Measurements from ENCODE around the gene CASZ1.

DNA sequence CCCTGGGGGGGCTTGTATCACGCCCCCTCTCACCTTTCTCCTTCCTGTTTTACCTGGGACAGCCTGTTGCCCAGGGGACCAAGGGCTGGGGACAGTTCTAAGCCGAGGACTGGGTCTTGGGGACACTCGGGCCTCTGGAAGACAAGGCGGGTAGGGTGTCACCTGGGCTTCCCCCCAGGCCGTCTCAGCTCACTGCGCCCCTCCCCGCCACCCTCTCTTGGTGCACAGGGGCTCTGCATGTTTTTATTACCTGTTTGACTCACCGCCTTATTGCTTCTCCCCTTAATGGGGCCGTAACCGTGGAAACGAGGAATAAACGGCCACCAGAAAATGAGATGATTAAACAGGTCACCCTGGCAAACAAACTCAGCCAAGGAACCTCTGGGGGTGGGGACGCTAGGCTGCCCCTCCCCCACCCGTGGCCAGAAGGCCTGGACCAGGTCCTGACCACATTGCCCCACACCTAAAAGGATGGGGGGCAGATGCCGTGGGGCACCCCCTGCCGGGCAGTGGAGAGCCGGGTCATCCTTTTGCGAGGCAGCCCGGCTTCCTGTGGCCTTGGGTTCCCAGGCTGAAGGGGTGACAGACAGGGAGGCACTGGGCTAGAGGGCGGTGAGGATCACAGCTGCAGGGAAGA, 109.9 kb downstream of the CASZ1 start:
- TF ChIP-seq, protein P1, sequence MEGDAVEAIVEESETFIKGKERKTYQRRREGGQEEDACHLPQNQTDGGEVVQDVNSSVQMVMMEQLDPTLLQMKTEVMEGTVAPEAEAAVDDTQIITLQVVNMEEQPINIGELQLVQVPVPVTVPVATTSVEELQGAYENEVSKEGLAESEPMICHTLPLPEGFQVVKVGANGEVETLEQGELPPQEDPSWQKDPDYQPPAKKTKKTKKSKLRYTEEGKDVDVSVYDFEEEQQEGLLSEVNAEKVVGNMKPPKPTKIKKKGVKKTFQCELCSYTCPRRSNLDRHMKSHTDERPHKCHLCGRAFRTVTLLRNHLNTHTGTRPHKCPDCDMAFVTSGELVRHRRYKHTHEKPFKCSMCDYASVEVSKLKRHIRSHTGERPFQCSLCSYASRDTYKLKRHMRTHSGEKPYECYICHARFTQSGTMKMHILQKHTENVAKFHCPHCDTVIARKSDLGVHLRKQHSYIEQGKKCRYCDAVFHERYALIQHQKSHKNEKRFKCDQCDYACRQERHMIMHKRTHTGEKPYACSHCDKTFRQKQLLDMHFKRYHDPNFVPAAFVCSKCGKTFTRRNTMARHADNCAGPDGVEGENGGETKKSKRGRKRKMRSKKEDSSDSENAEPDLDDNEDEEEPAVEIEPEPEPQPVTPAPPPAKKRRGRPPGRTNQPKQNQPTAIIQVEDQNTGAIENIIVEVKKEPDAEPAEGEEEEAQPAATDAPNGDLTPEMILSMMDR (IDR thresholded peaks at IDR 0.05): peak in 3 of 6 experiments; percentile 10 to 33 (median 17)
- no peak for TF ChIP-seq POLR2A (IDR thresholded peaks at IDR 0.05)

All from adrenal gland (tissue), 5 donors.